GM20431 (cell line): ENCODE measurements around the gene NDC1.
"Not testable (repeated sequence)": the region's sequence is repeated elsewhere in the genome, so short reads cannot be mapped to it uniquely, and the experiment has no call there.

Experiments used
- in situ Hi-C: fragments of 300-500 bp; cut with MseI, MboI; formaldehyde crosslinking; loops from one replicate; pipeline ENCODE4 v1.15.0; 2020; ENCODE audit warnings: low sequenced_read_pairs; ENCODE audit not compliant: unreplicated experiment

Gene NDC1, protein sequence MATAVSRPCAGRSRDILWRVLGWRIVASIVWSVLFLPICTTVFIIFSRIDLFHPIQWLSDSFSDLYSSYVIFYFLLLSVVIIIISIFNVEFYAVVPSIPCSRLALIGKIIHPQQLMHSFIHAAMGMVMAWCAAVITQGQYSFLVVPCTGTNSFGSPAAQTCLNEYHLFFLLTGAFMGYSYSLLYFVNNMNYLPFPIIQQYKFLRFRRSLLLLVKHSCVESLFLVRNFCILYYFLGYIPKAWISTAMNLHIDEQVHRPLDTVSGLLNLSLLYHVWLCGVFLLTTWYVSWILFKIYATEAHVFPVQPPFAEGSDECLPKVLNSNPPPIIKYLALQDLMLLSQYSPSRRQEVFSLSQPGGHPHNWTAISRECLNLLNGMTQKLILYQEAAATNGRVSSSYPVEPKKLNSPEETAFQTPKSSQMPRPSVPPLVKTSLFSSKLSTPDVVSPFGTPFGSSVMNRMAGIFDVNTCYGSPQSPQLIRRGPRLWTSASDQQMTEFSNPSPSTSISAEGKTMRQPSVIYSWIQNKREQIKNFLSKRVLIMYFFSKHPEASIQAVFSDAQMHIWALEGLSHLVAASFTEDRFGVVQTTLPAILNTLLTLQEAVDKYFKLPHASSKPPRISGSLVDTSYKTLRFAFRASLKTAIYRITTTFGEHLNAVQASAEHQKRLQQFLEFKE

DNA sequence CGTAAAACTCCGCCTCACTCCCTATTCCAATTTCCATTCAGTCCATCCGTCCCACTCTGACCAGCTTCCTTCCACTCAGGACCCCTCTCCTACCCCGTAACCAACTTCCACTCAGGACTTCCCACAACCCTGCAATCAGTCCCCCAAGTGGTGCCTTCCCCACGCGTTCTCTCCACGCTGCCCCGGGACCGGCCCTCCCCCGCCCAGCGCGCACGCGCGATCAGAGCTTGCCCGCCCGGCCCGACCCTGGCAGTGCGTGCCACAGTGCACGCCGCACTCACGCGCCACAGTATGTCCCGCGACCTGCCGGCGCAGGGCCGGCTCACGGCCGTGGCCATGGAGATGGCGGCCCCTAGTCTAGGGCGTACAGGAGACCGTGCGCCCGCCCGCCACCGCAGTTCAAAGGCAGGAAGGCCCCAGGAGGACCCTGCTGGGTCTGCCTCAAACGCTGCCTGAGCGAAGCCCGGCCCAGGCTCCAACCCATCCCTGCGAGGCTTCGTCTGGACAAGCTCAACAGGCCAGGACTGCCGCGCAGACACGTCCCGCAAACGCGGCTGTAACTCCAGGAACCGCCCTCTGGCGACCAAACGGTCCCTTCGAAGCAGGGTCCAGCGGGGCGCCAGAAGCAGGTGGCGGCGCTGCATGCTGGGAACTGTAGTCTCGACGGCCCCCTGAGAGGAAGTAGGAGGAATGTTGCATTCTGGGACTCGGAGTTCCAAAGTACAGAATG is at the start of gene NDC1:
Gene NDC1 (minus strand): TSS at position 373 of the 730 bp plus-strand sequence. CDS start 35 bp downstream, at position 338.
- in situ Hi-C loops: no loop called here

DNA sequence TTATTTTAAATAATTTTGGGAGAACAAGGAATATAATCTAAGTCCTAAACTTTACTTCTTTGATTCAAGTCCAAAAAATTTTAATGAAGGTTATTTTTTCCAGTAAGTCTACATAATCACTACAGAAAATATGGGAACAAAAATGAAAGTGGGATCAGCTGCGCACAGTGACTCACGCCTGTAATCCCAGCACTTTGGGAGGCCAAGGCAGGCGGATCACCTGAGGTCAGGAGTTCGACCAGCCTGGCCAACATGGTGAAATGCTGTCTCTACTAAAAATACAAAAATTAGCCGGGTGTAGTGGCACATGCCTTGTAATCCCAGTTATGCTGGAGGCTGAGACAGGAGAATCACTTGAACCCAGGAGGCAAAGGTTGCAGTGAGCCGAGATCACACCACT is 45.5 kb upstream of the NDC1 start:
- in situ Hi-C loops: not testable (repeated sequence)

DNA sequence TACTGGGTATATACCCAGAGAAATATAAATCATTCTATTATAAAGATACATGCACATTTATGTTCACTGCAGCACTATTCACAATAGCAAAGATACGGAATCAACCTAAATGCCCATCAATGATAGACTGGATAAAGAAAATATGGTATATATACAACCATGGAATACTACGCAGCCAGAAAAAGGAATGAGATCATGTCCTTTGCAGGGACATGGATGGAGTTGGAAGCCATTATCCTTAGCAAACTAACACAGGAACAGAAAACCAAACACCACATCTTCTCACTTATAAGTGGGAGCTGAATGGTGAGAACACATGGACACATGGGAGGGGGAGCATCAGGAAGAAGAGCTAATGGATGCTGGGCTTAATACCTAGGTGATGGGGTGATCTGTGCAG is 43.8 kb upstream of the NDC1 start:
- in situ Hi-C loops: not testable (repeated sequence)

DNA sequence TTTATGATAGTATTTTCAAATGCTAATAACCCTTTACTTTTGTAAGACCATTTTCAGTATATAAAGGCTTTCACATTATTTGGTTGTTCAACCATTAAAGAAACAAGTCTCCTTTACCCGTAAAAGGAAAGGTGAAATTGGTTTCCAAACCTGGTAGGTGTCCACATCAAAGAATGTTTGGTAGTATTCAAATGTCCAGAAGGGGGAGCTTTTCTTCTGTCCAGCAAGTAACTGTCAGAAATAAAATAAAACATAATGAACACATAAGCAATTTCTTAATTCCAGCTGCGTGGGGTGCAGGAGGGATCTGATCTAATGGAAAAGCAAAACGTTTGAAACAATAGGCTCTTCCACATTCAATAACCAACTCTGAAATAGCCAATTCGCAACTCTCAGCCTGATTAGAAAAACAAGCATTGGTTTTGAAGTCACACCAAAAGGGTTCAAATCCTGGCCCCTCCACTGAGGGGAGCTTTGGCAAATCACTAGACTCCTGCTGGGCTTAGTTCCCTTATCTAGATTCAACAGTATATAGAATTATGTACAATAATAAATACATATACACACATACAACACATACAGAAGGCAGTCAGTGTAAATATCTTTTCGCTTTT is 40.5 kb upstream of the NDC1 start:
- in situ Hi-C loops: no loop called here

DNA sequence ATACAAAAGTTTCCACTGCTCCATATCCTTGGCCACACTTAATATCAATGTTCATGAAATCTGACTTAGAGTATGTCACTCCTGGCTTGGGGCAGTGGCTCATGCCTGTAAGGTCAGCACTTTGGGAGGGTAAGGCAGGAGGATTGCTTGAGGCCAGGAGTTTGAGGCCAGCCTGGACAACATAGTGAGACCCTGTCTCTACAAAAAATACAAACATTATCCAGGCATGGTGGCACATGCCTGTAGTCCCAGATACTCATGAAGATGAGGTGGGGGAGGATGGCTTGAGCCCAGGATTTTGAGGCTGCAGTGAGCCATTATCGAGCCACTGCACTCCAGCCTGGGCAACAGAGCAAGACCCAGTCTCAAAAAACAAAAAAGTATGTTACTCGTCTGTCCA is 37.1 kb upstream of the NDC1 start:
- in situ Hi-C loops: not testable (repeated sequence)

DNA sequence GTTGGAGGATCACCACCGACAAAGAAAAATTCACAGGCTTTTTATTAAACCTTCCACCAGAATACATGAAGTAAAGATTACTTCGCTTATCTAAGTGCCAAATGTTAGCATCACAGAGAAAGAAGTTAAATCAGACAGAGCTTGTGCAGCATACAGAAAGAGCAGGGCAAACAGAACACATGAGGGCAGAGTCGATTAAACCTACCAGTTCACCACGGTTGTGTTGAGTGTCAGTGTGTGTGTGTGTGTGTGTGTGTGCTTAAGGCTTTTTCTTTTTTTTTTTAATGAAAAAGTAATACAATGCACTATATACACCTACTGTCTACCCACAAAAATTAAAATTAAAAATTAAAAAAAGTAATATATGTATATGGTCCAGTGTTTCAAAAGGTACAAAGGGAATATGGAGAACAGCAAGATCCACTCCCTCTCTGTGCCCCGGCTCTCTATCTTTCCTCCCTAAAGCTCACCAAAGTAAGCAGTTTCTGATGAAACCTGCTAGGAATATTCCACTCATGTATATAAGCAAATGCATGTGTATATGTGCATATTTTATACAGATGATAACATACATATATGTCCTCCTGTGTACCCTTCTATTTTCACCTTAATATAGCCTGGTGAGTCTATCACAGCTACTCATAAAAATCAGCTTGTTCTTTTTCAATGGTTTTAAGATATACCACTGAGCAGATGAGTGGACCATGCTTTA is 33.8 kb upstream of the NDC1 start:
- in situ Hi-C loops: no loop called here

DNA sequence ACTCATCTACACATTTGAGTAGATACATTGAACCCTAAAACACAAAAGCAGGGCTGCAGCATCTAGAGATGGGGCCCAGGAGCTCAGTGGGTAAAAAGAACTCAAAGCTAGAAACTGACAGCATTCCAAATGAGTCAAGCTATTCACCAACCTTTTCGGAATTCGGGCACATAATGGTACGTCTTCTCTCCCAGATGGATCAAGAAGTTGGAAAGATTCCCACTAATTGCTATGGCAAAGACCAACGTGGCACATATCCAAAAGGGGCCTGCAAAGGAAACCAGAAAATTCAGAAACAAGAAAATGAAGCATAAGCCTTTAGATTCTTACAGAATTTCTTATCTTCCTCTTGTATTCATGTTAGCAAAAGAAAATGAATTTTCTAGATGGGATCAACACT is 33.1 kb upstream of the NDC1 start:
- in situ Hi-C loops: no loop called here

DNA sequence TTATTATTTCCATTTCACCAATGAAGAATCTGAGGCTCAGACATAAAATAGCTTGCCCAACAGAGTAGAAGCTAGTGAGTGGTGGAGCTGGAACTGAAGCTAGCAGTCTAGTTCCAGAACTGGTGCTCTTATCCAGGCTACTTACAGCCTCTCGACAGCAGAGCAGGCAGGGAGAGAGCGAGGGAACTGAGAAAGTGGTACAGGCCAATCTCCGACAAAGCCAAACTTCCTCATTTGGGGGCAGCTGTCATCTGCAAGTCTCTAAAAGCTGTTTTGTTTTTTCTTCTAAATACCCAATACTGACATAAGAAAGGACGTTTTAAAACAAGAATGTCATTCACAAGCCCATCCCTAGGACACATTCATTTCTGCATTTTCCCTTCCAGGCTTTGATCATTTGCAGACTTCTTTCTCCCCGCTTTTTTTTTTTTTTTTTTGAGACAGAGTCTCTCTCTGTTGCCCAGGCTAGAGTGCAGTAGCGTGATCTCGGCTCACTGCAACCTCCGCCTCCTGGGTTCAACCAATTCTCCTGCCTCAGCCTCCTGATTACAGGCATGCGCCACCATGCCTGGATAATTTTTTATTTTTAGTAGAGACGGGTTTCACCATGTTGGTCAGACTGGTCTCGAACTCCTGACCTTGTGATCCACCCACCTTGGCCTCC is 31.5 kb upstream of the NDC1 start:
- in situ Hi-C loops: no loop called here

DNA sequence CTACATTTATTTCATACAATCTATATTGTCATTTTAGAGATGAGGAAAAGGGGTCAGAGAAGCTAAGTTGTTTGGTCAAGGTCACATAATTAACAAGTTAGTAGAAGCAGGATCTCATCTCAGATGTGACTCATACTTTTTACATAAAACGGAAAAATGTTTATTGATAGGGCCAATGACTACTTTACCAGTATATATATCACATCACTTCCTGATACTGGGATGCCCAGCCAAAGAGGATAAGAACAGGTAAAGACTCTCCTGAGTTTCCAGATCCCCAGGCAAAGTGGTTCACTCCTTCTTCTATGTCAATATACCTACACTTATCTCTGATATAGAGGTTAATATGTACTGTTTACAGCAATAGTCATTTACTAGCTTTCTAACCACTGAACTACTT is 30.5 kb upstream of the NDC1 start:
- in situ Hi-C loops: no loop called here

DNA sequence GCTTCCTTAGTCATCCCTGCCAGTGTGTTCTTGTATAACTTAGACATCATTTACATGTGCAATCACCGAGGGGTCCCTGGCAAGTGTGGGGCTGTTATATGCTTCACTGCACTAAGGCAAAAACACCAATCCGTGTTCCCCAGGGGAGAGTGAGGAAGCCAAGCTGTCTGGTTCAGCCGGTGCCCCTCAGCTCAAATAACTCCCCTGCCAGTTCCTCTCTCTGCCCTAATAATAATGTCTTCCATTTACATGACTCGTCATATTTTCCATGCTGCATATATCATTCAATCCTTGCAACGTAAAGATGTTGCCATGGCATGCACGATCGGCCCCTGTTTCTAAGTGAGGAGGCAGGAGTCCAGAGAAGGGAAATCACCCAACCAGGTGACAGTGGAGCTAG is 24.4 kb upstream of the NDC1 start:
- in situ Hi-C loops: no loop called here

DNA sequence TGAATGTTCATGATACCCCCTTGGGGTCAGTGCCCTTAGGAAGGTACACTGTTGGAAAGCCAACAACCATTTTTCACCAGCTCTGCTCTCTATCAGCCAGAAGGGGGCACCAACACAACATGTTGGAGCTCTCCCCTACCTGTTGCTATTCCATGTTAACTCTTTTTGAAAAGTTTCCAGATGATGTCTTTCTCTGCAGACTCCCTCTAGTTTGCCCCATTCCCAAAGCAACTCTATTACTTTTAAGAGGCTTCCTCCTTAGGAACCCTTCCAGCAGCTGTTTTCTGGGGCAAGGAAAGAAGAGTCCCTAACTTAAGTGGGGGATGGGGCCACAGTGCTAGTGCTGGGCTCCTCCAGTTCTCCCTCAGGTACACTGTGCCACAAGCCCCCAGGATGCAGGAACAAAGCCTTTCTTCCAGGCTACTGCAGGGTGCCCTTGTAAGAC is 22.9 kb upstream of the NDC1 start:
- in situ Hi-C loops: no loop called here

DNA sequence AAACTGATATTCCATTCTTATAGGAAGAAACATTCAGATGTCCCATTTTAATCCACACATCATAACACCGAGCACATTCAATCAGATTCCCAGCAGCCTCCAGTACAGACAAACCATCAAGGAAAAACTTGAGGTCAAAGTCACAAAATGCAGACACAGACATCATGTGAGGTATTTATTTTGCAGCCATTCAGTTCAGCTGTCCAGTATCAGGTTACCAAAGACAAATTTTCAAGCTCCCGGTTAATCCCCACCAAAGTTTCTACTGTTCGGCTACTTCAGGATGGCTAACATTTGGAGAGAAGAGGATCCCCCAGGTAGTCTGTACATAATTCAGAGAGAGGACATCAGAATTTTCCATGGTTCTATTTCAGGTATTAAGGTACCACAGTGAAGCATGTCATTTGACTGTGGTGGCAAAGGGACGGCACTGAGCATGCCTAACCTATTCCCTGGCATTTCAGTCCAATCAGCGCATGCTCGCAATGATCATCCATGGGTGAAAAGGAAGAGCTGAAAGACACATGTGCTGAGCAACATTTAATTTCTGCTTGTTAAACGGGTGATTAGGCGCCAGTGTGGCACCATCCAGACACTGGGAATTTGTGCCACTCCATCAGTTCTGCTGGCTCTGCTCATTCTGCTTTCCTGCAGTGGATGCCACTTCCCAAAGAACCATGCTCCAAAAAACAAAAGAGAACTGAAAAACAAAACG is 13.6 kb upstream of the NDC1 start:
- in situ Hi-C loops: loop anchor here (10.0 kb wide), 1 partner anchor 103 kb away; no protein-coding TSS in a partner anchor

DNA sequence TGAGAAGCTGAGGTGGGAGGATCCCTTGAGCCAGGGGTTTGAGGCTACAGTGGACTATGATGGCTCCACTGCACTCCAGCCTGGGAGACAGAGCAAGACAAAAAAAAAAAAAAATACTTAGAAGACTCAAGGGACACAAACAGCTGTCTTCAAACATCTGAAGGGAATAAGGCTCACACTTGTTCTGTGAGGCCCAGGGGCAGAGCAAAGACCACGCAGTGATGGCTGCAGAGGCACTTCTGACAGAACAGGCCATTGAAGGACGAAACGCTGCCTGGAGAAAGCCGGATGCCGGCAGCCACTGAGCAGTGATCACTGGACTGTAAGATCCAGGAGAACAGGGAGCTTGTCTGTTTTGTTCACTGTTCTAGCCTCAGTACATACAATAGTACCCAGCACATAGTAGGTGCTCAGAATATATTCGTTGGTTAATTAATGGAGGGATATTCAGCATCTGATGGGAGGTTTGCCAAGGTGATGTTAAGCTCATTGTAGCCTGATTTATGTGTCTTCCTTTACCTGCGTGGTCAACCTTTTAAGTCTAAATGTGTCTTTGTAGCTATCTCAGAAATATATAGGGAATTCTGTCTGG is 12.1 kb upstream of the NDC1 start:
- in situ Hi-C loops: loop anchor here (10.0 kb wide), 1 partner anchor 105 kb away; no protein-coding TSS in a partner anchor

DNA sequence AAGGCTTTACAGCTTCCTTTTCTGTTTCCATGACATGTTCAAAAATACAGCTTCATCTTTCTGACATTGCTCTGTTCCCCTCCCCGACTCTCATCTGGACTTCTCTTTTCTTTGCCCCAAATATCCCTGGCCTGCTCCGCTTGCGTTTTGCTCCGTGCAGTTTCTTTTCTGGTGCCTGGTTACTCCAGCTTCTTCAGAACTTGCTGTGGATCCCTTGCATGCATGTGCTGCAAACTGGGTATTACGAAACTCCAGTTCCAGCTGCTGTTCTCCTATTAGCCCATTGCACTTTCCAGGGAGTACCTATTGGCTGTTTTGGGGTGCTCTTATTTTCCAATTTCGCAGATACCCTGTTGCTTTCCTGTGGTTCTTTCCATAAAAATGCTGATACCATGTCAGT is 9.9 kb upstream of the NDC1 start:
- in situ Hi-C loops: no loop called here

DNA sequence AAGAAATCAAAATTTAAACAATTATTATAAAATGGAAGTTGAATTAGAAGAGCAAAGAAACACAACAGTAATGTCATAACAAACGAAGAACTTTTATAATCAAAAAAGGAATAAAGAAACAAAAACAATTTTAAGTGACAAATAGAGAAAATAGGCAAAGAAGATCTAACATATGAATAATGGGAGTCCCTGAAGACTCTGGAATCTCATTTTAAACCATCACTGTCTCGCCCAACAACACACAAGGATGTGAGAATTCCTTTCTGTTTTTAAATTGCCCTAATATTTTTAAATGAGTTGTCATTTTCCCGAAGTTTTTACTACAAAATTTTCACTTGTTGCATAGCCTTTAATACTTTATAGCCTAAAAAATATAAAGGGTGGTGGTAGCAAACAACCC is 4.3 kb upstream of the NDC1 start:
- in situ Hi-C loops: no loop called here

DNA sequence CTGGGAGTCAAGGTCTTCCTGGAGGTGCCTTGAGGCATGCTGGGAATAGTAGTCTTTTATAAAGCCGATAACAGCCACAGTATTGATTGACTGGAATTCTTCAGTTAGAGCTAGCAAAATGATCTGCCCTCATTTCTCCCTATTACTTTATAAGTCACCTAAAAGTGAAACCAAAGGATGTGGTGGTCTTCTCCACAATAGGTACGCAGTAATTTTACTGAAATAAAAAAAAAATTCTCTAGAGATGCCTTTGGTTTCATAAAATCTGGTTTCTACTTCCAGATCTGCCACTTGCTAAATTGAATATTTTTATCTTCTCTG is 518 bp upstream of the NDC1 start:
- in situ Hi-C loops: no loop called here

DNA sequence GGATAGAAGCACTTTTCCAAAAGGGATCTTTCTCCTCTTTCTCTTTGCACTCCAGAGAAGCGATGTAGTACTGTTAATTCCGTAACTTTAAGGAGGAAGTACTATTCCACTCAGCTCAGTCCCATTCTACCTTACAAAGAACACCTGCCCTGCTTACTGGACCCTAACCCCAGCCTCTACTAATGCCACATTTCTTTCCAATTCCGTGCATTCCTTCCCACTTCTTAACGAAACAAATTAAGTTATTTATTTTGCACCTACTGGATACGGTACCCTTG is 511 bp downstream of the NDC1 start:
- in situ Hi-C loops: no loop called here

DNA sequence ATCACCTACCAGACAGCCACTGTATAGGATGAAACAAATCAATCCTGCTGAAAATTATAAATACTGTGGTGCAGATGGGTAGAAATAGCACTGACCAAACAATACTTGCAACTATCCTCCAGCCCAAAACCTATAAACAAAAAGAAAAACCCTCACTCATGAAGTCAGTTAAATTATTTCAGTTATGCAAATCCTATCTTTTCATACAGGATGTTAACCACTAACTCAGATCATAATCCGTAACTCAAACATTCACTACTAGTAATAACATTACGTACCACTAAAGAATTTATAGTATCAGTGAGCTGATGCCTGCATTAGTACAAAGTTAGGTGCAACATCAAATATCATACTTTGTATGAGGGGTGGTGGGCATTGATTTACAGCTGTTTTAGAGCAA is 2.6 kb downstream of the NDC1 start:
- in situ Hi-C loops: no loop called here

DNA sequence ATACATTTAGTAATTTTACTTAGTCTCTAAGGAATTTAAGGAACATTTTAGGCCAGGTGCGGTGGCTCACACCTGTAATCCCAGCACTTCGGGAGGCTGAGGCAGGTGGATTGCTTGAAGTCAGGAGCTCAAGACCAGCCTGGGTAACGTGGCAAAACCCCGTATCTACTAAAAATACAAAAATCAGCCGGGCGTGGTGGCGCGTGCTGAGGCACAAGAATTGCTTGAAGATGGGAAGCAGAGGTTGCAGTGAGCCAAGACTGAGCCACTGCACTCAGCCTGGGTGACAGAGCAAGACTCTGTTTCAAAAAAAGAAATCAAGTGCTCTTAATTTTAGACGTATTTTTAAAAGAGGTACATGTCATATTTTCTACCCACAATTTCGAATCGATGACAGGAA is 3.3 kb downstream of the NDC1 start:
- in situ Hi-C loops: no loop called here
